DMS153 treated with DMSO at 0.1 percent for 48 hours (cell line): ENCODE measurements around the gene MED1.
"Not testable (repeated sequence)": the region's sequence is repeated elsewhere in the genome, so short reads cannot be mapped to it uniquely, and the experiment has no call there.

Experiments used
- DNase-seq: peaks from one replicate; lab custom pipeline; 2025; ENCODE audit not compliant: unreplicated experiment; lab: John Stamatoyannopoulos, UW

MED1 gene

DNA sequence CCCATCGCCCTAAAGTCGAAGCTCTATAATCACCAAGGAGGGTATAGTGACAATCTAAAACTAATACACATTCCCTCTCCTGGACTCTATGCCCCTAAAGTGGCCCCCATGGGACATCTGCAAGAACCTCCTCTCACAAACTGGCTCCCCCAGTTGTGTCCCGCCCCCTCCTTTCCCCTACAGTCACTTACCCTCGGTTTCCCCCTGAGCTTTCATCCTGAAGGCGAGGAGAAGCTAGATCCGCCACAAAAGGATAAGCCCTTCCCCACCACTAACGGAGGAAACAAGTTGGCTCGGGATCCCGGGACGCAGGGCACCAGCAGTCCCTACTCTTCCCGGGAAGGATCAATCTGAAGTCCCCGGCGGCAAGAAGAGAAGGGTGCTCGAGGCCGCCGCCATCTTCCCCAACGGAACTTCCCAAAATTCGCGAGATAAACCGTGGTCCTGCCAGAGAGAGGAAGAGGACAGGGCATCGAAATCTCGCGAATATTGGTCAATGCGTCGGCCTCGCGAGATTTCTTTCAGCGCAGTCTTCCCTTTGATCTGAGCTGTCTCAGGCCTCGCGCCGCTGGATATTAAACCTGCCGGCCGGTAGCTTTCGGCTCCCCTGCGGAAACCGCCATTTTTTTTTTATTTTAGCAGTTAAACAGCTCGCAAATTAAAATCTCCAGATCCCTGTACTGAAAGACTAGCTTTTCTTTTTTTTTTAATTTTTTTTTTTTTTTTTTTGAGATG, at the start of gene MED1:
Gene MED1, minus strand, starts transcription at position 417 of the 735 bp plus-strand sequence. Its CDS starts 201 bp downstream, at position 216.
- peak; percentile 97 for DNase-seq

GRCh38 chr17:39496921-39497320, 45.9 kb upstream of the MED1 start:
- not testable (repeated sequence) for DNase-seq

GRCh38 chr17:39487946-39488345, 36.9 kb upstream of the MED1 start:
- no peak for DNase-seq

DNA sequence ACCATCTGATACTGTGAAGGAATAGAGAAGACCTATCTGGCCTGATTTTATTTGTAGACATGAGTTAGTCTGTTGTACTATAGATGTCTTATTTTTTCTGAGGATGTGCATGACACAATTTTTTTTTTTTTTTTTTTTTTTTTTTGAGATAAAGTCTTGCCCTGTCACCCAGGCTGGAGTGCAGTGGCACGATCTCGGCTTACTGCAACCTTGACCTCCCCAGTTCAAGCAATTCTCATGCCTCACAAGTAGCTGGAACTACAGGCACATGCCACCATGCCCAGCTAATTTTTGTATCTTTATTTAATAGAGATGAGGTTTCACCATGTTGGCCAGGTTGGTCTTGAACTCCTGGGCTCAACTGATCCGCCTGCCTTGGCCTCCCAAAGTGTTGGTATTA, 36.4 kb upstream of the MED1 start:
- not testable (repeated sequence) for DNase-seq

DNA sequence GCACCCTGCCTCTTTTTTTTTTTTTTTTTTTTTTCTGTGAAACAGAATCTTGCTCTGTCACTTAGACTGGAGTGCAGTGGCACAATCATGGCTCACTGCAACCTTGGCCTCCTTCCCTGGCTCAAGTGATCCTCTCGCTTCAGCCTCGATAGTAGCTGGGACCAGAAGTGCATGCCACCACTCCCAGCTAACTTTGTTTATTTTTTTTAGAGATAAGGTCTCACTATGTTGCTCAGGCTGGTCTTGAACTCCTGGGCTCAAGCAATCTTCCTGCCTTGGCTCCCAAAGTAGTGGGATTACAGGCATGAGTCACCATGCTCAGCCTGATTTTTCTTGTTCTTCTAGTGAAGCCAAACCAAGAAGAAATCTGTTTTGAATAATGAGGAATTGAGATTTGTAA, 35.2 kb upstream of the MED1 start:
- DNase-seq = no peak

GRCh38 chr17:39485555-39485954, 34.5 kb upstream of the MED1 start:
- DNase-seq = no peak

DNA sequence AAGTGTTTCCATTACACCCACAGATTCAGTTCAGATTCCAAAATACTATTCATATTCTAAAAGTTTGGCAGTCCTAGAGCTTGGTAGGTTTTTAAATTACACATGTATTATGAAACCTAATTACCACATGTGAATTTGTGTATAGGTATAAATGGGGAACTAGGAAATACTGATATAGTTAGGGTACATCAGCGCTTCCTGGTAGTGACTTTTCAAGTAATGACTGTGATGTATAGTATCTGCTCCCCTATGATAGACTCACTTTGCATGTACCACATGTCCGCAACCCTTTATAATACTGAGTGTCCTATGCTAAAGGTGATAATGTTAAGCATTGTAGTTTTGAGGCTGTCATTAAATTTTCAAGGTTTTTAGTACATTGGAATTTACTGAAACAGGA, 33.1 kb upstream of the MED1 start:
- no peak for DNase-seq

- no peak for DNase-seq
These were observed 32.4 kb upstream of the MED1 start for GRCh38 chr17:39483506-39483905.

- DNase-seq = not testable (repeated sequence)
These were observed 28.6 kb upstream of the MED1 start for GRCh38 chr17:39479631-39480030.

- no peak for DNase-seq
These were observed 22.2 kb upstream of the MED1 start for GRCh38 chr17:39473310-39473709.

DNA sequence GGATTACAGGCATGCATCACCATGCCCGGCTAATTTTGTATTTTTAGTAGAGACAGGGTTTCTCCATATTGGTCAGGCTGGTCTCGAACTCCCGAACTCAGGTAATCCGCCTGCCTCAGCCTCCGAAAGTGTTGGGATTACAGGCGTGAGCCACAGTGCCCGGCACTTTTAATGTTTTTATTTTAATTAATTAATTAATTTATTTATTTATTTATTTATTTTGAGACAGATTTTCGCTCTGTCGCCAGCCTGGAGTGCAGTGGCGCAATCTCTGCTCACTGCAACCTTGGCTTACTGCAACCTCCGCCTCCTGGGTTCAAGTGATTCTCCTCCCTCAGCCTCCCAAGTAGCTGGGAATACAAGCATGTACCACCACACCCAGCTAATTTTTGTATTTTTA, 17.5 kb upstream of the MED1 start:
- not testable (repeated sequence) for DNase-seq

DNA sequence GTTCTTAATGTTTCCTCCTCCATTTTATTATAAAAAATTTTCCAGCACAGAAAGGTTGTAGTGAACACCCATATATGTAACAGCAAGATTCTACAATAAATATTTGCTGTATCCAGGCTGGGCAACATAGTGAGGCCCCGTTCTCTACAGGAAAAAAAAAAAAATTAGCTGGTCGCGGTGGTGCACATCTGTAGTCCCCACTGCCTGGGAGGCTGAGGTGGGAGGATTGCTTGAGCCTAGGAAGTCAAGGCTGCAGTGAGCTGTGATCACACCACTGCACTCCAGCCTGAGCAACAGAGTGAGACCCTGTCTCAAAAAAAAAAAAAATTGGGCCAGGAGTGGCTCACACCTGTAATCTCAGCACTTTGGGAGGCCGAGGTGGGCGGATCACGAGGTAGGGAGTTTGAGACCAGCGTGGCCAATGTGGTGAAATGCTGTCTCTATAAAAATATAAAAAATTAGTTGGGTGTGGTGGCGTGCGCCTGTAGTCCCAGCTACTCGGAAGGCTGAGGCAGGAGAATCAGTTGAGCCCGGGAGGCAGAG, 13.6 kb upstream of the MED1 start:
- not testable (repeated sequence) for DNase-seq

GRCh38 chr17:39462631-39463375, 11.7 kb upstream of the MED1 start:
- no peak for DNase-seq

GRCh38 chr17:39461926-39462569, 11.0 kb upstream of the MED1 start:
- DNase-seq = no peak

- peak; percentile 98 for DNase-seq
These were observed 10.3 kb upstream of the MED1 start, which contains the start of gene CDK12 for GRCh38 chr17:39461113-39461925. TSS of gene CDK12 (plus strand) at chr17:39461486. CDS start at chr17:39462072, 586 bp downstream.

DNA sequence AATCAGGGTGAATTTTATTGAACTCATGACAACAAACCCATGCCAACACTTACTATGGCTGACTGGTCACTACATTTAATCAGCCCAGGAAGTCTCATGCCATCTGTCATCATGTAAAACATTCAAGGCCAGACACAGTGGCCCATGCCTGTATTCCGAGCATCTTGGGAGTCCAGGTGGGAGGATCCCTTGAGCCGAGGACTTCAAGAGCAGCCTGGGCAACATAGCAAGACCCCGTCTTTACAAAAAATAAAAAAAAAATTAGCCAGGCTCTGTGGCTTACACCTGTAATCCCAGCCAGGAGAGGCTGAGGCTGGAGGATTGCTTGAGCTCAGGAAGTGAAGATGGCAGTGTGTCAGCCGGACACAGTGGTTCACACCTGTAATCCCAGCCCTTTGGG, 4.9 kb upstream of the MED1 start:
- no peak for DNase-seq

DNA sequence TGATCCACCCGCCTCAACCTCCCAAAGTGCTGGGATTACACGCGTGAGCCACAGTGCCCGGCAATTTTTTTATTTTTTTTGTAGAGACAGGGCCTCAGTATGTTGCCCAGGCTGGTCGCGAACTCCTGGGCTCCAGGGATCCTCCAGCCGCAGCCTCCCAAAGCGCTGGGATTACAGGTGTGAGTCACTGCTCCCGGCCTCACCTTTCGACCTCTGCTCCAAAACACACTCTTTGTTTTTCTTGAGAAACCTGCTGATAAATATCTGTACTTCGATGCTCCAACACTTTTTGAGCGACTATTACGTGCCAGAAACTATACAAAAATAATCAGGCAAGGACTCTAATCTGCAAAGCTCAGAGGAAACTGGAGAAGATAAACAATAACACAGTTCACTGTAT, 1.0 kb downstream of the MED1 start:
- no peak for DNase-seq

DNA sequence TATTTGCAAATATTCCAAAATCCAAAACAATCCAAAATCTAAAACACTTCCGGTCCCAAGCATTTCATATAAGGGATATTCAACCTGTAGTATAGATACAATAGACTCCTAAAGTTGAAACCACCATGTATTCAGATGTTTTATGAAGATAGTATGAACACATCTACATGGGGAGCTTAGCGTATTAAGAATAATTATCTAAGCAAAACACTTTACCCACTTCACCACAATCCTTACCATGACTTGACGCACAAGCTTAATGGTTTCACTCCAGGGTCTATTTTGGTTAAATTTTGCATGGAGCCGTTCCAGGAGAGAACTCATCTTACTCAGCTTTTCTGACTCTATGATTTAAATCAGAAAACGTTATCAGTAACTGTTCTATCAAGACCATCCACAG, 3.5 kb downstream of the MED1 start:
- no peak for DNase-seq

- no peak for DNase-seq
These were observed 7.7 kb downstream of the MED1 start for GRCh38 chr17:39443326-39443725.

DNA sequence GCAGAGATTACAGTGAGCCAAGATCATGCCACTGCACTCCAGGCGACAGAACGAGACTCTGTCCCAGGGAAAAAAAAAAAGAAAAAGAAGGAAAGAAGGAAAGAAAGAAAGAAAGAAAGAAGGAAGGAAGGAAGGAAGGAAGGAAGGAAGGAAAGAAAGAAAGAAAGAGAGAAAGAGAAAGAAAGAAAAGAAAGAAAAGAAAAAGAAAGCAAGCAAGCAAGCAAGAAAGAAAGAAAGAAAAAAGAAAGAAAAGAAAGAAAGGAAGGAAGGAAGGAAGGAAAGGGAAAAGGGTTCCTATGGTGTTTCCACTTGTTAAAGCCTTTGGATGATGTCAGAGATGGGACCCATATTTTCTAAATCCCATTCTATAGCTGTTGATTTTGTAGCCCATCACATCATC, 11.2 kb downstream of the MED1 start:
- DNase-seq = not testable (repeated sequence)

DNA sequence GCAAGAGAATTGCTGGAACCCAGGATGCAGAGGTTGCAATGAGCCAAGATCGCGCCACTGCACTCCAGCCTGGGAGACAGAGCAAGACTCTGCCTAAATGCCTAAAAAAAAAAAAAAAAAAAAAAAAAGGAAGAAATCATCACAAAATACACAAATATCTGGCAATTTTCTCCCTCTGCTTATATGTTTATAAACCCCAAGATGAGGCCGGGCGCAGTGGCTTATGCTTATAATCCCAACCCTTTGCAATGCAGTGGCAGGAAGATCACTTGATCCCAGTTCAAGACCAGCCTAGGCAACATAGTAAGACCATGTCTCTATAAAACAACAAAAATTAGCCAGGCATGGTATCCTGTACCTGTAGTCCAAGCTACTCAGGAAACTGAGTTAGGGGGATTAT, 21.5 kb downstream of the MED1 start:
- no peak for DNase-seq
